HG03432 (cell line): ENCODE results near the gene HCN4.

Source experiments
- ATAC-seq: cut with Tn5 transposase; IDR thresholded peaks from one replicate; pipeline ENCODE4 v1.9.1; 2021; ENCODE audit warnings: mild to moderate bottlenecking, moderate library complexity; ENCODE audit not compliant: unreplicated experiment

The HCN4 gene

DNA sequence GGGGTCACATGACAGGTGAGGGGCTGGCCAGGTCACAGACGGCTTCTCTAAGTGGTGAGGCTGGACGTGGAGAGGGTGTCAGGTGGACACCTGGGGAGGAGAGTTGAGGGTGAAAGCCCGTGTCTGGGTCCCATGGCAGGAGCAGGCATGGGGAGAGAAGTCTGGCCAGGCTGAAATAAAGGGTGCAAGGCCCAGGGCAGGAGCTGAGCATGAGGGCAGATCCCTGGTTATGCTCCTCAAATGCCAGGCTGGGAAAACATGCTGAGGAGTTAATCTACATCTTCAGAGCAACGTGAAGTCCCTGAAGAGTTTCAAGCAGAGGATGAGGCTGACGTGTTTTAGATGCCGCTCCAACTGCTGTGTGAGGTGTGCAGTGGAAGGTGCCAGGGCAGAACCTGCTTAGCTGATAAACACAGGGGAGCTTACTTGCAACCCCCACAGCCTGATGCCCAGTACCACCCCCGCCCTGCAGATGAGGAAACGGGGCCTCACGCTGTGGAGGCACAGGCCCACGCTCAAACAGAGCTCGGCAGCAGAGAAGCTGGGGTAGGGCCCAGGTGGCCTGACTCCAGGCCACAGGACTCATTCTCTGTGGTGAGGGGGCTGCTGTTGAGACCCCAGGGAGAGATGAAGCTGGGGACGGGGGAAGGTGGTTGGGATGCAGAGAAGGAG lies 40.5 kb downstream of the HCN4 start:
- ATAC-seq, result no peak

- ATAC-seq, result no peak
These were observed 42.6 kb downstream of the HCN4 start for GRCh38 chr15:73326157-73326556.

DNA sequence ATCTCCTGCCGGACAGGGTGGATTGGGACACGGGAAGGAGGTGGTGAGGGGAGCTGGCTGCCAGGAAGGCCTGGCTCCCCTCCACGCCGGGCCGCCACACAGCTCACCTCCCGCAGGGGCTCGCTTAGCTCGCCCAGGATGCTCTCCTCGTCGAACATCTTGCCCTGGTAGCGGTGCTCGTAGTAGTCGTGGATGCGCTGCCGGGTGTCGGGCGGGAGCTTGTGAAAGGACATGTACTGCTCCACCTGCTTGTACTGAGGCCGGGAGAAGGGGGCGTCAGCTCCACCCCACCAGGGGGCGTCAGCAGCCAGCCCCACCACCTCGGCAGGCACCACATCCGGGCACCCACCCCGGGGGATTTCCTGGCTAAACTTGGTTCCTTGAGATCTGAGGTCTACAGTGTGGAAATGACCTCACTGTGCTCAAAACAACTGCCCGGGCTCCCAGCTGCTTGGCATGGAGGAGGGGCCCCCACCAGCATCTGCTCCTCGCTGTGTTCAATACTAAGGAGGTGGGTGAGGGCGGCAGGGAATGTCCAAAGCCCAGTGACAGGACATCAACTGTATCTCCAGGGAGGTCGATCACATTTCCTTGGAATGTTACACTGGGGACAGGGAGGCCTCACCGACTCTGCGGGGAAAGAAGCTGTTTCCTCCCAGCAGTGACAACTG lies 43.4 kb downstream of the HCN4 start:
- ATAC-seq, result no peak

DNA sequence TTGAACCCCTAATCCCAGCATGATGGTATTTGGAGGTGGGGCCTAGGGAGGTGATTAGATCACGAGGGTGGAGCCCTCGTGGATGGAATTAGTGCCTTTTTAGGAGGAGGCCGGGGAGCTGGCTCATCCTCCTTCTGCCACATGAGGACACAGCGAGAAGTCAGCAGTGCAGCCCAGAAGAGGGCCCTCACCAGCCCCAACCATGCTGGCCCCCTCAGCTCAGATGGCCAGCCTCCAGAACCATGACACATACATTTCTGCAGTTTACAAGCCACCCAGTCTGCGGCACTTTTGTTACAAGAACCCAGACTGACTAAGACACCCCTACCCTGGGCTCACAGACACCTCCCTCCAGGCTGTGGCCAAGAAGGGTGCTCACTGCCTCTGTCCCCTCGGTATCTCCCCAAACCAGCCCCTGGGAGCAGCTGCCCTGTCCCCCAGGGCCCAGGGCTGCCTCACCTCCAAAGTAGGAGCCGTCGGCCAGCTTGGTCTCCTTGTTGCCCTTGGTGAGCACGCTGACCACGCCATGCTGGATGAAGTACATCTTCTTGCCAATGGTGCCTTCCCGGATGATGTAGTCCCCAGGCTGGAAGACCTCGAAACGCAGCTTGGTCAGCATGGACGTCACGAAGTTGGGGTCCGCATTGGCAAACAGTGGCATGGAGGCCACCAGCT lies 44.1 kb downstream of the HCN4 start:
- no peak for ATAC-seq

DNA sequence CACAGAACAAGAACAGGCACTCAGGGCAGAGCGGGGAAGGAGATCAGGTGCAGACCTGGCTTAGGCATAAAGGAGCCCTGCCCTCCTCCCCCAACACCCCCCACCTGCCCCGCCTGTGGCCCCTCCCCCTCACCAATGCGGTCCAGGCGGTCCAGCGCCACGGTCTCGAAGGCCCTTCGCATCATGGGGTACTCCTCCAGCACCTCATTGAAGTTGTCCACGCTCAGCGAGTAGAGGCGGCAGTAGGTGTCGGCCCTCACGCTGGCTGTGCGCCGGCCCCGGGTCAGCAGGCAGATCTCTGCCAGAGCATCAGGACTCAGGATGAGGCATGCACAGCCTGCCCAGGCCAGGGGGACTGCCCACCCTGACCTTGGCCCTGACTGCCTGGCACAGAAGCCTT lies 44.8 kb downstream of the HCN4 start:
- no peak for ATAC-seq

- ATAC-seq, result no peak
These were observed 45.3 kb downstream of the HCN4 start for GRCh38 chr15:73323374-73323955.

GRCh38 chr15:73322665-73323373 lies 45.9 kb downstream of the HCN4 start:
- ATAC-seq, result no peak

DNA sequence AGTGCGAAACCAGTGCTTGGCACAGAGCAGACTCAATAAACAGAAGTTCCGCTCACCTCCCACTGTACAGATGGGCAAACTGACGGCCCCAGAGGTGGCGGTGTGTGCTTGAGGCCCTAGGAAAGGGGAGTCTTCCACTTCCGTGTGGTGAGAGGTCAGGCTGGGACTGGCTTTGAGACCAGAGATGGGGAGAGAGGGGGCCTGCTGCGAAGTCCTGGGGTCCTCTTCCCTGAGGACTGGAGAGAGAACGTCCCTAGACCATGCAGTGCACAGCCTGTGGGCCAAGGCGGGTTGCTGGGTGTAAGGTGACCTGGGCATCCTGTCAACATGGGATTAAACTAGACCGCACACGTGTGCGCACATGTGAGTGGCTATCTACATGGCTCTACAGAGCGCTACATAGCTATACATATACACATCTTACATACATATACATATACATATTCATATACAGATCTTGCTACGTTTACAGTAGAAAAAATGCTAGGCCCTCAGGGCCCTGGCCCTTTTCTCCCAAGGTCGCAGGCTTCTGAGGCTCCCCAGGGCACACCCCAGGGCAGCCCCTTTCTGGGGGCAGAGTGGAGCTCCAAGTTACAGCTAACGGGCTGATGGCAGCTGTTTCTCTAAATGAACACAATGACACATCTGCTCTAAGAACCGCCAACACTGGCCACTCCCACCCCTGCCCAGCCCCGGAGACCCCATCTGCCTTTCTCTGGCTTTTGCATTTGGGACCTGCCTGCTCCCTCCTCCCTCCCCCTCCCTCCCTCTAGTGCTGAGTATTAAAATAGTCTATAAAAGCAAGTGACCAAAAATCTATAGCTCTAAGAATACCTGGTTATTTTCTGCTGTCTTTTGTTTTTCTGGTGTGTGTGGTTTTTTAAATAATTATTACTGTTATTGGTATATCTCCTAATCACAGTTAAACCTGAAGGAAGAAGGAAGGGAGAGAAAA lies 47.0 kb downstream of the HCN4 start:
- no peak for ATAC-seq

DNA sequence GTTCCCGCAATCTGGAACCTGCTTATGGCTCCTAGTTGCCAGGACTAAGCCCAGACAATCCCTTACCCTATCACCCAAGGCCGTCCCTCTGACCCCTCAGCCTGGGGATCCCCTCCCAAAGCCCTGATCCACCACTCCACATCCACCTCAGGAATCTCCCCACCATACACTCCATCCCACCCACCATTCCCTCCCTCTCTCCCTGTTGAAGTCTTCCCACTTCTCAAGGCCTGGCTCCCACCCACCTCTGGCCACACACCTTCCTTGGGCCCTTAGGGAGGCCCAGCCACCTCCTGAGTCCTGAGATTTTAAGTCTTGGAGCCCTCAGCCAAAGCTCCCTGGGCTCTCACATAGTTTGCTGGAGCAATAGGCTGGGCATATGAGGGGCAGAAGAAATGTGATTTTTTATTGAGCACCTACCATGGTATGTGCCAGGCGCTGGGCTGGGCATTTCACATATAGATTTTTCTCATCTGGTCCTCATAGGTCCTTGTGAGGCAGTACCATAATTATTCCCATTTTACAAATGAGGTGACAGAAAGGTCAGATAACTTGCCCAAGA lies 48.1 kb downstream of the HCN4 start:
- no peak for ATAC-seq

- ATAC-seq, result no peak
These were observed 49.1 kb downstream of the HCN4 start for GRCh38 chr15:73319460-73320245.

DNA sequence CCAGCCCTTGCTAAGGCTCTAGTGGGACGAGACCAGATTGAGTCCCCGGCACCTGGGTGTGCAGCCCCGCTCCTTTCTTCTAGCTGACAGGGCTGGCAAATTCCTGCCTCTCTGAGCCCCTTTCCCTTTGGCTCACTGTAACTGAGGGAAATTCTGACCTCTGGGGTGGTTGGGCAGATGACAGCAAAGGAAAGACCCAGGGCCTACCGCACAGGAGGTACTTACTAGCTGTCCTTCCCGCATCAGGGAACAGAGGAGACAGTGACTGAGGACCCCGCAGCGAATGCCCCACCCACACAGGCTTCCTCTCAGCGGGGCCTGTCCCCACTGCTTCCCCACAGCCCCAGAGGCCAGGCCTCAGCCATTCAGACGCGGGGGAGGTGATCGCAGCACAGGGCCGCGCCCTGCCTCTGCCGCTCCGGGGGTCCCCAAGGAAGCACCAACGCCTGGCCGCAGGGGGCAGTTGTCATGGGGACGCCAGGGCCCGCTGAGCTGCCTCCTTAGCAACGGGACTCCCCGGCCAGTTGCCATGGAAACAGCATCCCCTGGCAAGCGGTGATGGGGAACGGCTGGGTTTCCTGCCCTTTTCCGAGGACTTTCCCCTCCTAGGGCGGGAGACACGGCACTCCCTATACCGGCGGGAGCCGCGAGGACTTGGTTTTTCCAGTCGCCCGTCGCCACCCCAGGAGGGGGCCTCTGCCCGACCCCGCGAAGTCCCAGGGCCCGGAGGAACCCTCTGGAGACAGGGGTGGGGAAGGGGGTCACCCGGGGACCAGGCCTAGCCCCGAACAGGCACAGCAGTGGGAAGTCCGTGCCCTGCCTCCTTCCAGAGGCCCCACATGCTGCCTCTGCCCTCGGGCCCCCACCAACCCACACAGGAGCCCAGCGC lies 50.1 kb downstream of the HCN4 start:
- no peak for ATAC-seq

- no peak for ATAC-seq
These were observed 50.9 kb downstream of the HCN4 start for GRCh38 chr15:73317651-73318462.

GRCh38 chr15:73313861-73314260 lies 54.9 kb downstream of the HCN4 start:
- ATAC-seq, result no peak

DNA sequence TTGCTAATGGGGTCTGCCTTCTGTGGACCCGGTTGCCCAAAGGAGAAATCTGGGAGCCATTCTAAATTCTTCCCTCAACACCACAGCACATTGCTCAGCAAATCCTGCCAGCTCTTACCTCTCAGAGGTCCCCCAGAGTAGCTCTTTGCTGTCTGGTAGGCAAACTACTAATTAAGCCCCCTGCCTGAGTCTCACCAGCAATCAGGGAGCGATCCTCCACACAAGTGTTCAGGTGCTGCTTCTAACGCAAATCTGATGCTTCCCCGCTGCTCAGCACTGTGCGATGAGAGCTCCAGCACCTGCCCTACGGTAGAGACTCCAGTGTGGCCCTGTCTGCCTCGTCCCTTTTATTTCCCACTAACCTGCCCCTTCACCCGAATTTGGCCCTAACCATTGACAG lies 60.5 kb downstream of the HCN4 start:
- ATAC-seq, result no peak

- ATAC-seq, result no peak
These were observed 63.2 kb downstream of the HCN4 start for GRCh38 chr15:73305331-73306211.

- ATAC-seq, result no peak
These were observed 65.1 kb downstream of the HCN4 start for GRCh38 chr15:73303636-73304035.
